Measurements from ENCODE around the gene CHST8. TPM values are rescaled to one million over a fixed set of nuclear protein-coding genes. Genes with fewer than 3 reads are reported as not detected.

The CHST8 gene
- total RNA-seq, 2 donors from 2014 or later, result 0.43 TPM; not detected in 1

DNA sequence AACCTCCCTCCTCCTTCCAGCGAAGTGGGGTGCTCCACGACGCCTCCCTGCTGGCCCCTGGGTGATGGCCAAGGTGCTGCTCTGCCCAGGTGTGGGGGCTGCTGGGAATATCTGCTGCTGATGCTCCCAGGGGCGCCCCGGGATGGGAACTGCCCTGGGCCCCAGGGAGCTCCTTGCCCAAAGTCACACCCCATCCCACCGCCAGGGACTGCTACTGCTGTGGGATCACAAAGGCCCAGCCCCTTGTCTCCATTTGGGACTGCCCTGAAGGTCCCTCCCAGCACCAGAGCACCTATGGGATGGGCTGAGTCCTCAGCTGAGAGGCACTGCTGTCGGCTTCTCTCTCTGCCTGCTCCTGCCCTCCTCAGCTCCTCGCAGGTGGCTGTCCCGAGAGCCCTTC lies 19.0 kb downstream of the CHST8 start:
- no peak for DNase-seq (ENCODE audit: low spot score)
- Histone ChIP-seq H3K4me1 (no peaks in the 10 kb centered on the region), H3K4me3 (no peak overlapping the region), H3K9me3 (no peaks in the 10 kb centered on the region), H3K36me3 (no peaks in the 10 kb centered on the region), H3K27me3 (no peaks in the 10 kb centered on the region), H3K27ac (no peak overlapping the region)
- TF ChIP-seq, protein P1, sequence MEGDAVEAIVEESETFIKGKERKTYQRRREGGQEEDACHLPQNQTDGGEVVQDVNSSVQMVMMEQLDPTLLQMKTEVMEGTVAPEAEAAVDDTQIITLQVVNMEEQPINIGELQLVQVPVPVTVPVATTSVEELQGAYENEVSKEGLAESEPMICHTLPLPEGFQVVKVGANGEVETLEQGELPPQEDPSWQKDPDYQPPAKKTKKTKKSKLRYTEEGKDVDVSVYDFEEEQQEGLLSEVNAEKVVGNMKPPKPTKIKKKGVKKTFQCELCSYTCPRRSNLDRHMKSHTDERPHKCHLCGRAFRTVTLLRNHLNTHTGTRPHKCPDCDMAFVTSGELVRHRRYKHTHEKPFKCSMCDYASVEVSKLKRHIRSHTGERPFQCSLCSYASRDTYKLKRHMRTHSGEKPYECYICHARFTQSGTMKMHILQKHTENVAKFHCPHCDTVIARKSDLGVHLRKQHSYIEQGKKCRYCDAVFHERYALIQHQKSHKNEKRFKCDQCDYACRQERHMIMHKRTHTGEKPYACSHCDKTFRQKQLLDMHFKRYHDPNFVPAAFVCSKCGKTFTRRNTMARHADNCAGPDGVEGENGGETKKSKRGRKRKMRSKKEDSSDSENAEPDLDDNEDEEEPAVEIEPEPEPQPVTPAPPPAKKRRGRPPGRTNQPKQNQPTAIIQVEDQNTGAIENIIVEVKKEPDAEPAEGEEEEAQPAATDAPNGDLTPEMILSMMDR (IDR thresholded peaks at IDR 0.05), result no peak

DNA sequence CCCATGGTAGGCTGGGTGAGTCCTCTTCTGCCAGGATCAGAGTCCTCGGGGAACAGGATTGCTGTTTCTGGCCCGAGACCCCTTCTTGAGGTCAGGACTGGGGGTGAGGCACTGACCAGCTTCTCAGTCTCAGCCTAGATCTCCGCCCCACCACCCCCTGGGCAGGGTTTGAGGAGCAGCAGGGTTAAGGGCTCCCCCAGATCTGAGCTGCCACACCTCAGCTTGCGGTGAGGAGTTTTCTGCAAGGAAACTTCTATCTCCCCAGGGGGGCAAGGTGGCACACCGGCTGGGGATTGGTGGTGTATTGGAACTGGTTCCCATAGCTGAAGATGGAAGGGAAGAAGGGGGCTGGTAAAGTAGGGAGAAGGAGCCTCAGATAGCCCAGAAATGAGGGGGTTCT lies 19.5 kb downstream of the CHST8 start:
- H3K27ac ChIP-seq, result no peak overlapping the region
- DNase-seq (ENCODE audit: low spot score), result no peak
- H3K9me3 ChIP-seq, result no peaks in the 10 kb centered on the region
- H3K36me3 ChIP-seq, result no peaks in the 10 kb centered on the region
- no peak overlapping the region for H3K4me3 ChIP-seq
- H3K27me3 ChIP-seq, result no peaks in the 10 kb centered on the region
- TF ChIP-seq, protein P1 (IDR thresholded peaks at IDR 0.05), result no peak
- no peaks in the 10 kb centered on the region for H3K4me1 ChIP-seq

DNA sequence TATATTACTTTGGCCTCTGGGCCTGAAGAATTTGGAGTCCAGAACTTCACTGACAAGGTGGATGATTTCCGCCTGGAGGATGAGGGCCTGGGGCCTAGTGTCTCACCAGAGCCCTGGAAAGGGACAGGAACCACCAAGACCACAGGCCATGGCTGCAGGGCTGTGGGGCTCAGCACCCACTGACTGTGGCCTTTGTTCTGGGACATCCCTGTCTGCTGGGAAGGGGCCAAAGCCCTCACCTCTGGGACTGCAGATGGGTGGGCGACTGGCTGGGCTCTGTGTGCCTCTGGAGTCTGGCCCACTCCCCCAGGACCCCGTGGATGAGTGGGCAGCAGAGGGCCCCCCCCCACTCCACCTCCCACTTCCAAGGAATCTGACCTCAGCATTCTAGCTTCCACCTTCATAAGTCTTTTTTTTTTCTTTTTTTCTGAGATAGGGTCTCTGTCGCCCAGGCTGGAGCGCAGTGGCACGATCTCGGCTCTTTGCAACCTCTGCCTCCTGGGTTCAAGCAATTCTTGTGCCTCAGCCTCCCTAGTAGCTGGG lies 20.3 kb downstream of the CHST8 start:
- Histone ChIP-seq H3K4me3 (no peak overlapping the region), H3K36me3 (no peaks in the 10 kb centered on the region), H3K27ac (no peak overlapping the region), H3K9me3 (no peaks in the 10 kb centered on the region), H3K27me3 (no peaks in the 10 kb centered on the region), H3K4me1 (no peaks in the 10 kb centered on the region)
- no peak for DNase-seq (ENCODE audit: low spot score)
- TF ChIP-seq, protein P1 (IDR thresholded peaks at IDR 0.05), result no peak

DNA sequence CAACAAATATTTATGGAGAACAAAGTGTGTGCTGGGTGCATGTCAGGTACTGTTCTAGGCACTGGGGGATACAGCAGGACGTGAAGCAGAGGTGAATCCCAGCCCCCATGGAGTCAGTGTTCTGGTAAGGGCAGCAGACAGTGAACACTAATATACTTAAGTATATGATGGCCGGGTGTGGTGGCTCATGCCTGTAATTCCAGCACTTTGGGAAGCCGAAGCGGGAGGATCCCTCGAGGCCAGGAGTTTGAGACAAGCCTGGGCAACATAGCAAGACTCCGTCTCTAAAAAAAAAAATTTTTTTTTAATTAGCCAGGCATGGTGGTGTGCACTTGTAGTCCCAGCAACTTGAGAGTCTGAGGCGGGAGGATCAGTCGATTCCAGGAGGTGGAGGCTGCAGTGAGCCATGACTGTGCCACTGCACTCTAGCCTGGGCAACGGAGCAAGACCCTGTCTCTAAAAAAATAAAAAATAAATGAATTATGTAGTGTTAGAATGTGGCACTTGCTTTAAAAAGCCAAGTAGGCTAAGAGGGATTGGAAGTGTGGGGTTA lies 22.6 kb downstream of the CHST8 start:
- no peak for DNase-seq (ENCODE audit: low spot score)
- no peak overlapping the region for H3K4me3 ChIP-seq
- H3K4me1 ChIP-seq, result no peaks in the 10 kb centered on the region
- H3K36me3 ChIP-seq, result no peaks in the 10 kb centered on the region
- H3K27ac ChIP-seq, result no peak overlapping the region
- TF ChIP-seq, protein P1 (IDR thresholded peaks at IDR 0.05), result no peak
- no peaks in the 10 kb centered on the region for H3K27me3 ChIP-seq
- H3K9me3 ChIP-seq, result no peaks in the 10 kb centered on the region

DNA sequence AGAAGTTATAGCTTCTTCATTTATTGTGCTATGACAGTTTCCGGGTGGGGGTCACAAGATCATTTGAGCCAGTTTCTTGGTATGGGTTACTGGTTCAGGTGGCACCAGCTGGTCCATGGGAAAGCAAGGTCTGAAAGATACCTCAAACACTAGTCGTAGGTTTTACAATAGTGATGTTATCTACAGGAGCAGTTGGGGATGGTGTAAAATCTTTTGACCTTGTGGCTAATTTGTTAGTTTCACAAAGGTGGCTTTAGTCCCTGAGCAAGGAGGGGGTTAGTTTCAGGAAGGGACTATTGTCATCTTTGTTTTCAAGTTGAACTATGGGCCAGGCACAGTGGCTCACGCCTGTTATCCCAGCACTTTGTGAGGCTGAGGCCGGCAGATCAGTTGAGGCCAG lies 24.6 kb downstream of the CHST8 start:
- H3K27me3 ChIP-seq, result no peaks in the 10 kb centered on the region
- H3K27ac ChIP-seq, result no peak overlapping the region
- no peaks in the 10 kb centered on the region for H3K9me3 ChIP-seq
- H3K4me3 ChIP-seq, result no peak overlapping the region
- H3K4me1 ChIP-seq, result no peaks in the 10 kb centered on the region
- no peaks in the 10 kb centered on the region for H3K36me3 ChIP-seq
- DNase-seq (ENCODE audit: low spot score), result no peak
- TF ChIP-seq, protein P1 (IDR thresholded peaks at IDR 0.05), result no peak

DNA sequence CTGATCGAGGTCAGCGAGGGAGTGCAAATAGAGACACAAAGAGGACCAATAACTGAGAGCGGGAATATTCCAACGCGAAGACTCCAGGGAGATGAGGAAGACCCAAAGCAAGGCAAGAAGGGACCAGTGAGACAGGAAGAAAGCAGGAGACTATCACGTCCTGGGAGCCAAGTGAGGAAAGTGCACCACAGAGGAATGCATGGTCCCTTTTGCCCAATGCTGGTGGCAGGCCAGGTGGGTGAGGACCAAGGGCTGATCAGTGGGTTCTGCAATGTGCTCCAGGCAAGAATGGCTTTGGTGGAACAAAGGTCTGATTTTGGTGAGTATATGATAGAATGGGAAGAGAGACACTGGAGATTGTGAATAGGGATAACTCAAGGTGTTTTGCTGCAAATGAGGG lies 25.4 kb downstream of the CHST8 start:
- TF ChIP-seq, protein P1 (IDR thresholded peaks at IDR 0.05), result no peak
- no peak for DNase-seq (ENCODE audit: low spot score)
- Histone ChIP-seq H3K27me3 (no peaks in the 10 kb centered on the region), H3K27ac (no peak overlapping the region), H3K9me3 (no peaks in the 10 kb centered on the region), H3K4me1 (no peaks in the 10 kb centered on the region), H3K36me3 (no peaks in the 10 kb centered on the region), H3K4me3 (no peak overlapping the region)
